COLO829 (cell line): Measurements from ENCODE around the gene CRBN.

Source experiments
- DNase-seq: peaks from one replicate; pipeline ENCODE4 v3.0.0; 2012; ENCODE audit warnings: low spot score

Gene CRBN

DNA sequence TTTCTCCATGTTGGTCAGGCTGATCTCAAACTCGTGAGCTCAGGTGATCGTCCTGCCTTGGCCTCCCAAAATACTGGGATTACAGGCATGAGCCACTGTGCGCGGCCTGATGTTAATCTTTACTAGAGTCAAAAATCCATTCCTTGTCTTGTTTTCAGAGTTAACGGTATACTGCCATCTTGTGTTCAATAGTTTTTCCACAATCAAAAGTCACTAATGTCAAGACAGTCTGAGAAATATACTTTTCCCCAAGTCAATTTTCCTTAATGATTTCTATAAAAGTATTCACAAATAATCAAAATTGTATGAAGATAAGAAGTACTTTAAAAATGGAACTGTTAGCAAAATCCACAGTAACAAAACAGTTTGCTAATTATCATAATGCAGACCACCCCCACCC lies 8.5 kb downstream of the CRBN start:
- DNase-seq, result peak; percentile 26

DNA sequence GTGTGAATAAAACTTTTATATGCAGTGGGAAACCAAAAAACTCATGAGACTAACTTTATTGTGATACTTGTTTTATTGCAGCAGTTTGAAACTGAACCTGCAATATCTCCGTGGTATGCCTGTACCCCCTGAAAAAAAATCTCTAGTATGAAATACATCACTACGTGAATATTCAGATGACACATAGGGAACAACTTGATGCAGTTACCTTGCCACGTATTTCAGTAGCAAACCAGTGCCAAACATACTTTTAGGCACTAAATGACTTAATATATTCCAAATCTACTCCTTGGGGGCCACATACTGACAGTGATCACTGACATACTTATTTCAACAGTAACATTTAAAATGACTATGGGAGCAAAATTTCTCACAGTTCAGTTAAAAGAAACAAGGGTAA lies 13.8 kb downstream of the CRBN start:
- no peak for DNase-seq

DNA sequence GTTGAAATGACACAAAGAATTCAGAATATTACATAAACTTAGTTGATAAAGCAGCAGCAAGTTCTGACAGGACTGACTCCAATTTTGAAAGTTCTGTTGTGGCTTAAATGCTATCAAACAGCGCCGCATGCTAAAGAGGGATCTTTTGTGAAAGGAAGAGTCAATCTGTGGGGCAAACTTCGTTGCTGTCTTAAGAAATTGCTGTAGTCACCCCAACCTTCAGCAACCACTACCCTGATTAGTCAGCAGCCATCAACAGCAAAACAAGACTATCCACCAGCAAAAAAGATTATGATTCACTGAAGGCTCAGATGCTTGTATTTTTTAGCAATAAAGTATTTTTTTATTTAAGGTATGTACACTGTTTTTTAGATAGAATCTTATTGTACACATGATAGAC lies 14.2 kb downstream of the CRBN start:
- DNase-seq, result no peak

DNA sequence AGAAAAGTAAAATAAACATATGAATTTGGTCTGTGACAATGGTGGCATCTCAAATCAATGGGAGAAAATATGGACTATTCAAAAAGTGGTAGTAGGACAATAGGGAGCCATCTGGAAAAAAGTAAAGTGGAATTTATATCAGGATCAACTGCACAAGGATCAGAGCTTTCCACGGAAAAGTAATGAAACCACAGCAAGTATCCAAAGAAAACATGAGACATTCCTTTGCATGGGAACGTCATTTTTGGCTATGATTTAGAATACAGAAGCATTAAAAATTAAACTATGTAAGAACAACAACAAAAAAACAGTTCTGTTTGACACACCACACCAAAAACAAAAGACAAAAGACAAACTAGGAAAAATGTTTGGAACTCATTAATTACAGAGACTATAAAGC lies 18.7 kb downstream of the CRBN start:
- DNase-seq, result no peak

DNA sequence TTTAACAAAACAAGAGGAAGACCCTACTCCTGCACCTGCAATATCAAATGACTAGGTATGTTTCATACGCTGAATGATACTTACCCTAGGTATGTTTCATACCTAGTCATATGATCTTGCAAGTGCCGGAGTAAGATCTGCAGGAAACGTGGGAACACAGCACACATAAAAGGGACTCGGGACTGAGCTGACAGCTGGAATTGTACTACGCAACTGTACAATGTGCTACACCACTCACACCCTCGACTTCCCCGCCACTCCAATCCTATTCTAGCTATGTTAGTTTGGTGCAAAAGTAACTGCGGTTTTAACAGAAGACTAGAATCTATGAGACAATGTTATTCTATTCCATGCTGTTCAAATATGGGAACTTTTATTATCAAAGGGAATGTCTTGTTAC lies 22.0 kb downstream of the CRBN start:
- no peak for DNase-seq

DNA sequence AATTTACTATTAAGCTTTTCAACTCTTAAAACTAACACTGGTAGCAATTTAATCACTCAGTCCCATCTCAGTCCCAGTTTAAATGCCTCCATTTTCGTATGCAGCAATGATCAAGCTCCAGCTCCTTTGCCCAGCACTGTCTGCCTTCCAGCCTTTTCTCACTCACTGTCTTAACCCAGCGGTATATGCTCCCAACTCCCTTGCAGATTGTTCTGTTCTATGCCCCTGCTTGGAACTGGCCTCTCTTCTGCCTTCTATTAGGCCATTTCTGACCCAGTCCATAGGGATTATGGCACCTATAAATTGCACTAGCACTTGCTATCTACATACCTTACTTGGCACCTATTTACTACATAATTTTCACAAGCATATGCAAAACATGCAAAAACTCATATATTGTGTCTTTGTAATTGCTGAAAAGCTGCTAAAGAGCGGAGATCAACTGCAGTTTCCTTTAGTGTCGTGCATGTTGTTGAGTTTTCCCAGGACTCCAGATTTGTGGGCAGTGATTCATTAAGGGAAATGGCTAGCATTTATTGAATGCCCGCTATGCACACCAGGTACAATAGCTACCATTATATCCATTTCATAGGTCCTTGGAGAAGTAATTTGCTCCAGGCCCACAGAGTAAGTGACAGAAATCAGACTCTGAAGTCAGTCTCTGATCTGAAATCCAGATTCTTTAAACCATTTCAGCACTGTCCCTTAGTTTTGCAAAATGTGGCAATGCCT lies 24.4 kb downstream of the CRBN start:
- peak; percentile 21 for DNase-seq

DNA sequence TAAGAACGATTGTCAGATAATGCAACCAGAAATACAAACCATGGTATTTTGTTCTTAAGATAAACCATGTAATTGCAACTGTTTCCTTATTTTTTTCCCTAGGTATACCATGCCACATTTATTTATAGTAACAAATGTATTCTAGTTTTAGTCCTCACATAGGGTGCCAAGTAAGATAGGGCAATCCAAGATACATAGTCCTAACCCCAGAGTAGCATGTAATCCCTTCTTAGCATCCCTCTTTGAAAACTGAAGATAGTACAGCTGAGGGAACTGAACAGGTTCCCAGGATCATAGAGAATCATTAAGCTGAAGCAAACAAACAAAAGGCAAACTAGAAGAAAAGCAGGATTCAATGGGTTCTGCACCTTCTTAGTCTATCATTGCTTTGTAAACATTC lies 28.0 kb downstream of the CRBN start:
- no peak for DNase-seq

DNA sequence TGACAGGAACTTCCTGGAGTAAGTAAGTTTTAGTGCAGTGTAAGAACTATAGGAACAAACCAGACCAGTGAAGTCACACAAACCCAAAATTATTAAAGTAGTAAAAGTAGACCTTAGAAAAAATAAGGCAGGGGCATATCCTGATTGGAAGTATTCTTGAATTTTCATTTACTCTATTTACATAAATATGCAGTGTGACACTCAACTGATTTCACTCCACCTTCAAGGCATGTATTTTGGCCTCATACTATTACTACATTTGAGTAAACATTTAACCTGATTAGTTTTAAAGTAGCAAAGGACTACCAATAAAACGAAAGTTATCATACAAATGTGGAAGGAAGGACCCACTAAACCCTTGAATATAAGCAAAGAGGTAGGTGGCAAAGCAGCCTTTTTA lies 29.9 kb downstream of the CRBN start:
- no peak for DNase-seq

DNA sequence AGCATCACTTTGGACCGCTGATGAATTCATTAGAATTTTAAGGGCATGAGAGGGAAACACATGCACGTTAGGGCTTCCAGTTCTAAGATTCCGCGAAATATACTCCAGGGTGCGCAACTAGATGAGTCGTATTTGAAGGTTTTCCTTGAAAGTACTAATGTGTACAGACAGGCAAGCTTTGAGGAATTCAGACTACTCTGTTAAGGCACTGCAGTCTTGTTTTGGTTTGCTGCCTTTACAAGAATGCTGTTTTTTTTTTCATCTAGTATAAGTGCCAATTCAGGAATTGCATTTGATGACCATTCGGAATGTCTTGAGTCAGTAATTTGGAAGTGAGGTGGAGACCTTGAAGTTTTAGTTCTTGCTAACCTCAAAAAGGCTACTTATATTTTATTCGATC lies 33.7 kb downstream of the CRBN start:
- no peak for DNase-seq

DNA sequence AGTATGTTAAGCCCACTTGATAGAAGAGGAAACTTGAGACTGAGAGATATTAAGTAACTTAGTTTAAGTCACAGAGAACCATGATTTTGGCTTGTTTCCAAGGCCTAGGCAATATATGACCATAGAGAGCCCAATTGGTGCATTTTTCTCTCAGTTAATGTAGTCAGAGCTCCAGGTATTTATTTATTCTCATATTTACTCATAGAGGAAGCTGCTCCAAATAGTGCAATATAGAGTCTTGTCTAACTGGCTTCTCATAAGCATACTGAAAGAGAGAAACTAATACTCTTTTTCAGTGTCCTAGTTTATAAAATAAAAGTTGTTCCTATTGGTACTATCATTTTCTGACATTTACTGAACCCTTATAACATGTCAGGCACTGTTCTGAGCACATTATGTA lies 37.6 kb downstream of the CRBN start:
- no peak for DNase-seq

DNA sequence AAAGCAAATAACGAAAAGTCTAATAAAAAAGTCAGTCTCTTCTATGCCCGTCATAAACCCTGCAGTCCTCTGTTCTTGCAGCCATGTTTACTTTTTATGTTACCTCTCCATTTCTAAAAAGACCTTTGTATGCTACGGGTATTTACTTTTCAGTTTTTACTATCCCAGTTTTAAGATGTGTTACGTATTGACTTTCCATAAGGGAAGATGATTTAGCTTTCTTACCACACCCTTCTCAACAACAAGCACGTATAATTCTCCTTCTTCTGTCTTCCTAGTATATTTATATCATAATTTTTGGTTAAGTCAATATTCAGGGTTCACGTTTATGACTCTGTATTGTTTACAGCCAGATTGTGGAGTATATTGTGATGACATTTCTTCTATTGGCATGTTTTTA lies 42.0 kb downstream of the CRBN start:
- DNase-seq, result no peak

DNA sequence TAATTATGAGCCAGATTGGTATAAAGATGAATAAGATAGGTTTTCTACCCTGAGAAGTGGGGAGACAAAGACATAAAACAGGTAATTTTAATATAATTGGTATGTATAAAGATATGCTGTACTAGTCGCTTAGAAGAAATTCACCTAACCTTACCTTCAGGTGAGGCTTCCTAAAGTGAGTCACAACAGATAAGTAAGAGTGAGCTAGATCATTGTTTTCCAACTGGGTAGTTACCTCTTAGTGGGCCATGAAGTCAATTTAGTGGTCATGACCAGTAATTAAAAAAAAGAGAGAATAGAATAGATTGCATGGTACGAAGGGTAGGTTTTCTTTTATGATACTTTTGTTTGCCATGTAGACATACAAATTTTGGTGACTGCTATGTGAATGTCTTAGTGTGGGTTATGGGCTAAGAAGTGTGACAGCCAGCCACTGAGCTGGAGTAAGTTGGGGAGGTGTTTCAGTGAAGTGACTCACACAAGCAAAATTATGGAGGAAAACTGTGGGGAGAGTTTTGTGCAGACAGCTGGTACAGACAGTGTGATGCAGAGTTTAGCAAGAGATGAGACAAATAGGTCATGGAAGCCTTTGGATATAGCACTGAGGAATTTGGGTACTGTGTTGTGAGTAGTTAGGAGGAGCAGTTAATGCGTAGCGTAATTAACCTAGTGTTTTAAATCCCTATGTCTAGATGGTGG lies 44.6 kb downstream of the CRBN start:
- no peak for DNase-seq

DNA sequence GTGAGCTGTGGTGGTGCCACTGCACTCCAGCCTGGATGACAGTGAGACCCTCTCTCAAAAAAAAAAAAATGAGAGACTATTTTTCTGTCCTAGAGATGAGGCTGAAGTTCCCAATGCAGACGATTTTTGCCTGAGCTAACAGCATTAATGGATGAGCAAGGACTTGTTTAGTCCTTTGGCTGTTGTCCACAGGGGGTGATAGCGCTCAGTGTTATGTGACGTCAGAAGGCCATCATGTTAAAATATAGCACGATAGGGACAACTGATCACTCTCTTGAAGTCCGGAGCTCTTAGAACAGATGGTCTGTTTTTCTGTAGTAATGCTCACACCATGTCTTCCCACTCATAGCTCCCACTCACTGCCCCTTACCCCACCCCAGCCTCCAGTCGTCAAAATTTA lies 46.0 kb downstream of the CRBN start:
- no peak for DNase-seq

DNA sequence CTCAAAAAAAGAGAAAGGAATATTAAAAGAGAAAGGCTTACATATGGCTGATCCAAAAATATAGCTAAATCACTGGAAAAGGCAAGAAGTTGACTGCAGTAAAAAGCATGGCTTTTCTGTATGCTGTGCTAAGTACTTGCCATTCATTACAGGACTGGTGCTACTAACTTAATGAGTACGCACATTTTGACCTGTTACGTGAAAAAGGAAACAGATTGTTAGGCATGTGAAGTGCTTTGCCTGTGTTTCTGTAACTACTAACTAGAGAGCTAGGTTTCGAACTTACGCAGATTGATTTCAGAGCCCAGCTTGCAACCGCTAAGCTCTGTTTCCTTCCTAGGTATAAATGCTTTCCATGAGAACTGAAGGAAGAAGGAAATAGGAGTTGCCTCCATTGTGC lies 49.9 kb downstream of the CRBN start:
- no peak for DNase-seq

DNA sequence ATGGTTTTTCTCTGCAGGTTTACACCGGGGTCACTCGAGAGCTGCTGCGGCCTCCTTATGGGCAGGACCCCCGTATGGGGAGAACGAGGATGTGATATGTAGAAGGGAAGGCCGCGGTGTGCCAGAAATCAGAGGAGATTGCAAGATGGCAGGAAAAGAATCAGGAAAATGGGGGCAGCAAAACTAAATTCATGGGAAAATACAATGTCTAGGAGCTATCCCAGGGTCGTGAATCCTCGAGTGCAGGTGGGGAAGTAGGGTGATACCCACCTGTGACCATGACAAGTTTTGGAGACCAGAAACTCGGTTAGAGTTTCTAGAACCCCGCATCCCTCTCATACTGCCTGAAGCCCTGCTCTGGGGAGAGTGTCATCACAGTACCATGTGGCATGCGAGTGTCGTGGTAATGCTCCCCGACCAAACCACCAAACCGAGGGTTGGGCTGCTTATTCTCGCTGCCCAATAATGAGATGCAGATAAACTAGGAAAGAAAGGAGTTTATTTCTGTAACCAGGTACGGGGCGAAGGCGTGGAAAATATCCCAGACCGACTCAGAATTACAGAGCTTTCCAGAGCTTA lies 52.0 kb downstream of the CRBN start:
- DNase-seq, result no peak

DNA sequence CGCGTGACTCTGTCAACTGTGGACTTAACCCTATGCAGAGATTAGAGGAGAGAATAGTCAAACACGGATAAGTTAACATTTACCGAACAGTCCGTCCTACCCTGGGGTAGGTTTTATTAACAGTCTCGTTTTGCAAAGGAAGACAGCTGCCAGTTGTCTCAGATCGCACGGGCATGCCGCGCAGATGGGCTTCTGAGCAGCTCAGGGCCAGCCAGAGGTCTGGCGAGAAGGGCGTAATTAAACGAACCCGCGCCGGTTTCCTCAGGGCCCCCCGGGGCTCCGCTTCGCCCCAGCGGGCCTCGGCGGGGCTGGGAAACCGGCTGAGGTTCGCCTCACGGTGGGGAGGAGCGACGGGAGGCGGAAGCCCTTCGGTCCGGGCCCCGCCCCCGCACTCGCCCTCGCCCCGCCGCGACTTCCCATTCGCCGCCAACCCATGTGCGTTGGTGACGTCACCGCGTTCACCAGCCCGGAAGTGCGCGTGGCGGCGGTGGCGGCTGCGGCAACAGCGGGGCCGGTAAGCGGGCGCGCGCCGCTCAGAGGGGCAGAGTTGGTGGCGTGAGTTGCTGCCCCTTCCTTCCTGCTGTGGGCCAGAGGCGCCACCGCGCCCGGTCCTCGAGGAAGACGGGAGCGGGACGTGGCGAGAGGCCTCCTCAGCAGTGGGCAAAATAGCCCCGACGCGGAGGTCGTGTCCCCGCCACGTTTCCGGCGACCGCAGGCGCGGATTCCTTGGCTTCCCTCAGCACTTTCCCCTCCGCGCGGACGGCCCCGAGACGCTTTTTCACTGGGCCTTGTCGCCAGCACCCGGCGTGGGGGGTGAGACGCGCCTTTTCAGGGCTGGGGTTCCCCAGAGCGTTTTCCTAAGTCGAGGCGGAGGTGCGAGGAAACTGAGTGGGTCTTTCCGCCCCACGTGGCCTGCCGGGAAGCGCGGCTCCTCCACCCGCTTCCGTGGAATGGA lies 52.7 kb downstream of the CRBN start, which contains the start of gene TRNT1:
Gene TRNT1 (plus strand): TSS at position 464 of the 955 bp plus-strand sequence. CDS start 2,101 bp downstream, outside the sequence.
- peak; percentile 66 for DNase-seq

DNA sequence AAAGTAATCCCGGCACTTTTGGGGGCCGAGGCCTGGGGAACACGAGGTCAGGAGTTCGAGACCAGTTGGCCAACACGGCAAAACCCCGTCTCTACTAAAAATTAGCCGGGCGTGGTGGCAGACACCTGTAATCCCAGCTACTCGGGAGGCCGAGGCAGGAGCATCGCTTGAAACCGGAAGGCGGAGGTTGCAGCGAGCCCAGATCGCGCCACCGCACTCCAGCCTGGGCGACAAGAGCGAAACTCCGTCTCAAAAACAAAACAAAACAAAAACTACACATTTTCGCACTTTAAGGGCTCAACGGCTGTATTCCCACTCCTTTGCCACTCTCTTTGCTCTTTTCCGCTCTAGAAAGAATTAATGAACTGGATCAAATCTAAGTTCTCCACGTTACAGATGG lies 53.5 kb downstream of the CRBN start:
- no peak for DNase-seq

DNA sequence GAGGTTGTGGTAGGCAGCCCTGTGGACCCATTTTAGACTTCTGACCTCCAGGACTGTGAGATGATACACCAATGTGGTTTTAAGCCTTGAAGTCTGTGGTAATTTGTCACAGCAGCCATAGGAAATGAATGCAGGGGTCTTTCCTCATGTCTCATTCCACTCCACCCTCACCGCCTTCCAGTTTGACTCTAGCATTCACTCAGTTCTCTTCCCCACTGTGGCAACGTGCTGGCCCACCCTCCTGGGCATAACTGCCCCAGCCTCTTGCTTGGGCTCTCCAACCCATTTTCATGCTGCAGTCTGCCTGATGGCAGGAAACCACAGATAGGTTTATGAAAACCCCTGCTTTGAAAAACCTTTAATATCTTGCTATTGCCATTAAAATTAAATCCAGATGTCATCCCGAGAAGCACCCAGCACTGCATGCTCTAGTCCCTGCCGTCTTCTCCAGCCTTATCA lies 60.1 kb downstream of the CRBN start:
- no peak for DNase-seq

DNA sequence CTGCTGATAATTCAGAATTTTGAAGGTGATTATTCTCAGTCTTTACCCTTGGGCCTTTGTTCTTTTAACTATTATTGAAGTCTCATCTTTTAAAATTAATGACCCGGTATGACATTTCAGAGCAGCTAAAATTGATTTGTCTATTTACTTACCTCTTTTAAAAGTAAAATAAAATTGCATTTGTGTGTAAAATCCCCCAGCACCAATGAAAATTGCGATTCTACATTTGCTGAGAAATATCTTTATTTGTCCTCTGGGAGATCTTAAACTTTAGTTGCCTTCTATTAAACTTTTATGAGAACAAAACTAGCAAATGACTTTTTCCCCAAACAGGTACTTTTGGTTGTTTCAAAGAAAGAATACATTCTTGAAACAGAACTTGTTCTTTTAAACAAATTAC lies 61.8 kb downstream of the CRBN start:
- no peak for DNase-seq

DNA sequence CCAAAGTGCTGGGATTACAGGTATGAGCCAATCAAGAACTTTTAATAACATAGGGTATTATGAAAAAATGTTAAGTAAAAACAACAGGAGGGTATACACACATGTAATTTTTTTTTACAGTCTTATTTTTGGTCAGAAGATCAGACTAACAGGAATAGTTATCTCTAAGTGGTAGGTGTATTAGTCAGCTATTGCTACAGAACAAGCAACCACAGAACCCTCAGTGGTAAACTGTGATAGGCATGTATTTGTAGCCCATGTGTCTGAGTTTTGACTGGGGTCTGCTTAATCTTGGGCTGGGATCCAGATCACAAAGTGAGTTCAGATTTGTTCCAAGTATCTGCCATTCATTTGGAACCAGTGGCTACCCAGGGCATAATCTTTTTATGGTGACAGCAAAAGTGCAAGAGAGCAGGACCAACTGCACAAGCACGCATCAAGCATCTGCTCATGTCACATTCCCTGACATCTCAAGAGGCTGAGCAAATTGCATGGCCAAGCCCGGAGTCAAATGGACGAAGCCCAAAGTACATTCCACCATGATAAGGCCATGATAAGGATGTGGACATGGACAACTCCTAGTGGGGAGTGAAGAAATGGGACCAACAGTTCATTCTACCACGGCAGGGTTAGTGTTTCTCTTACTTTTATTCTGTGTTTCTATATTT lies 66.3 kb downstream of the CRBN start:
- no peak for DNase-seq

DNA sequence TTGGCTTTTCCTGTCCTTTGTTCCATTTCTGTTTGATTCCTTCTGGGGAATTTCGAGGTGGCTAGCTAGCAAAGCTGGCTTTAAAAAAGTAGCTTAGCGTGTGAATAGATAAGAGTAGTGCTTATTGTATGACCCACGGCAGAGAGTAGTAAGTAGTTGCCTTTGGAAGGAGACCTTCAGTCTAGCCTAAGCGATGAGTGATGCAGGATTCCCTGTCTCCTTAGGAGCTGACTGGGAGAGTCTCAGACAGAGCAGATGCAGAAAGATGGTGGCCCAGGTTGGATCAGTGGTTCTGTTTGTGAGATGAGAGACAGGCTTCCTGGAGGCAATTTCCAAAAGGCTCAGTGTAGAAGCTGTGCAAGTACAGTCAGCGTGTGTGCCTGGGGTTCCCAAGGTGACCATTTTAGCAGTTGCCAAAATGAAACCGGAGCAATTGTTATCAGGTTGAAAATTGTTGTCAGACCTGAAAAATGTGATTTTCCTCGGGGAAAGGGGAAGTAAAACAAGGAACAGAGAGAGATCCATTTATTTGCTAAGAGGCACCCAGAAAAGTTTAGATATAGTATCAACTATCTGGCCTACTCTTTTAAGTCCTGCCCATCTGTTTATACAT lies 68.6 kb downstream of the CRBN start:
- no peak for DNase-seq
